ENCODE measurements around the gene S1PR4. TPM values are rescaled to one million over a fixed set of nuclear protein-coding genes. Genes with fewer than 3 reads are reported as not detected.
"Not testable (repeated sequence)": the region's sequence is repeated elsewhere in the genome, so short reads cannot be mapped to it uniquely, and the experiment has no call there.

S1PR4 gene
- polyA plus RNA-seq, 6 donors from 2014 or later, result 307 to 524 (median 405) TPM

GRCh38 chr19:3157096-3157845, 21.3 kb upstream of the S1PR4 start:
- Mint-ChIP-seq H3K4me3 (peak overlapping the region in 1 of 8 donors; percentile 42), H3K27me3 (no peaks in the 10 kb centered on the region), H3K9me3 (peaks cover 0 to 4% (median 0%) of the 10 kb centered on the region in 7 donors), H3K36me3 (no peaks in the 10 kb centered on the region), H3K27ac (peak overlapping the region in 2 of 6 donors; percentile 40 to 53), H3K4me1 (peaks cover 0 to 3% (median 3%) of the 10 kb centered on the region in 3 donors)
- DNase-seq (no peak), ATAC-seq (ENCODE audit: low read depth in 2 of 2) (no peak)

DNA sequence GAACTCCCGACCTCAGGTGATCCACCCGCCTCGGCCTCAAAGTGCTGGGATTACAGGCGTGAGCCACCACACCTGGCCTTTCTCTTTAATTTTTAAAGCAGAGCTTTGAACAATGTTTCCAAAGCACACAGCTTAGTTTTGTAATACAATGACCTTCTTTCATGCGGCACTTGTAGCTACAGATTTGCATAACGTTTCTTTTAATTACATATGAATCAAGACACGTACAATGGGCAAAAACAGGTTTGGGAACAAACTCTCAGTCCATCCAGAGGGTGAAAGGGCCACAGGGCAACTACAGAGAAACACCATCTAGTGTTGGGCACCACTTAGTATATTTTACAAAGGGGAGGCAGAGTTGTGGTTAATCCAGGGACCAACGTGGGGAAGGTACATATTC, 19.0 kb upstream of the S1PR4 start:
- Mint-ChIP-seq H3K27me3 (no peaks in the 10 kb centered on the region), H3K27ac (no peak overlapping the region), H3K4me3 (no peak overlapping the region), H3K36me3 (no peaks in the 10 kb centered on the region), H3K4me1 (peaks cover 3 to 13% (median 9%) of the 10 kb centered on the region in 3 donors), H3K9me3 (peaks cover 0 to 4% (median 0%) of the 10 kb centered on the region in 7 donors)
- ATAC-seq (ENCODE audit: low read depth in 2 of 2) (no peak), DNase-seq (no peak)

GRCh38 chr19:3160219-3160618, 18.4 kb upstream of the S1PR4 start:
- peak overlapping the region in 1 of 6 donors; percentile 1 for H3K27ac Mint-ChIP-seq

GRCh38 chr19:3161453-3161852, 17.1 kb upstream of the S1PR4 start:
- no peaks in the 10 kb centered on the region for H3K36me3 Mint-ChIP-seq
- H3K4me3 Mint-ChIP-seq, result no peak overlapping the region
- H3K4me1 Mint-ChIP-seq, result peaks cover 6 to 28% (median 18%) of the 10 kb centered on the region in 3 donors
- DNase-seq, result no peak
- no peak overlapping the region for H3K27ac Mint-ChIP-seq
- no peak for ATAC-seq (ENCODE audit: low read depth in 2 of 2)
- peaks cover 0 to 8% (median 4%) of the 10 kb centered on the region in 7 donors for H3K9me3 Mint-ChIP-seq
- H3K27me3 Mint-ChIP-seq, result no peaks in the 10 kb centered on the region

More at GRCh38 chr19:3160219-3160618, 18.4 kb upstream of the S1PR4 start:
- Mint-ChIP-seq H3K4me1 (peaks cover 4 to 18% (median 12%) of the 10 kb centered on the region in 3 donors), H3K27me3 (no peaks in the 10 kb centered on the region), H3K9me3 (peaks cover 0 to 4% (median 0%) of the 10 kb centered on the region in 7 donors), H3K4me3 (peak overlapping the region in 1 of 8 donors; percentile 62), H3K36me3 (no peaks in the 10 kb centered on the region)
- DNase-seq (no peak), ATAC-seq (ENCODE audit: low read depth in 2 of 2) (no peak)

GRCh38 chr19:3162418-3163229, 15.9 kb upstream of the S1PR4 start:
- Mint-ChIP-seq H3K4me1 (peaks cover 6 to 25% (median 18%) of the 10 kb centered on the region in 3 donors), H3K27me3 (no peaks in the 10 kb centered on the region), H3K4me3 (no peak overlapping the region), H3K9me3 (peaks cover 0 to 8% (median 4%) of the 10 kb centered on the region in 7 donors), H3K27ac (no peak overlapping the region), H3K36me3 (no peaks in the 10 kb centered on the region)
- DNase-seq, result no peak
- no peak for ATAC-seq (ENCODE audit: low read depth in 2 of 2)

- Mint-ChIP-seq H3K4me1 (peaks cover 10 to 25% (median 24%) of the 10 kb centered on the region in 3 donors), H3K36me3 (no peaks in the 10 kb centered on the region), H3K27ac (peak overlapping the region in 2 of 6 donors; percentile 63 to 80), H3K4me3 (peak overlapping the region in 3 of 8 donors; percentile 24 to 59 (median 30)), H3K27me3 (no peaks in the 10 kb centered on the region), H3K9me3 (peaks cover 0 to 8% (median 4%) of the 10 kb centered on the region in 7 donors)
- ATAC-seq (ENCODE audit: low read depth in 2 of 2), result peak; percentile 87 to 93
- peak; percentile 70 for DNase-seq
Measured at GRCh38 chr19:3163230-3163886, 15.2 kb upstream of the S1PR4 start.

GRCh38 chr19:3163943-3164342, 14.6 kb upstream of the S1PR4 start:
- Mint-ChIP-seq H3K4me3 (peak overlapping the region in 1 of 8 donors; percentile 16), H3K36me3 (no peaks in the 10 kb centered on the region), H3K27ac (no peak overlapping the region), H3K4me1 (peaks cover 10 to 26% (median 24%) of the 10 kb centered on the region in 3 donors), H3K9me3 (peaks cover 0 to 8% (median 4%) of the 10 kb centered on the region in 7 donors), H3K27me3 (no peaks in the 10 kb centered on the region)
- ATAC-seq (ENCODE audit: low read depth in 2 of 2) (no peak), DNase-seq (no peak)

GRCh38 chr19:3167533-3168272, 10.9 kb upstream of the S1PR4 start:
- H3K9me3 Mint-ChIP-seq, result peaks cover 0 to 10% (median 3%) of the 10 kb centered on the region in 7 donors
- DNase-seq (no peak), ATAC-seq (ENCODE audit: low read depth in 2 of 2) (no peak)
- peak overlapping the region in 2 of 8 donors; percentile 20 to 65 for H3K4me3 Mint-ChIP-seq
- H3K4me1 Mint-ChIP-seq, result peaks cover 25 to 59% (median 56%) of the 10 kb centered on the region in 3 donors
- no peaks in the 10 kb centered on the region for H3K36me3 Mint-ChIP-seq
- peak overlapping the region in 2 of 6 donors; percentile 27 to 55 for H3K27ac Mint-ChIP-seq
- no peaks in the 10 kb centered on the region for H3K27me3 Mint-ChIP-seq

GRCh38 chr19:3171894-3172672, 6.5 kb upstream of the S1PR4 start:
- peak; percentile 84 to 86 for ATAC-seq (ENCODE audit: low read depth in 2 of 2)
- Mint-ChIP-seq H3K4me1 (peaks cover 27 to 54% (median 51%) of the 10 kb centered on the region in 3 donors), H3K27ac (peak overlapping the region; percentile 88 to 99 (median 97)), H3K27me3 (no peaks in the 10 kb centered on the region), H3K9me3 (peaks cover 0 to 14% (median 6%) of the 10 kb centered on the region in 7 donors), H3K4me3 (peak overlapping the region; percentile 43 to 84 (median 63)), H3K36me3 (no peaks in the 10 kb centered on the region)
- no peak for DNase-seq

DNA sequence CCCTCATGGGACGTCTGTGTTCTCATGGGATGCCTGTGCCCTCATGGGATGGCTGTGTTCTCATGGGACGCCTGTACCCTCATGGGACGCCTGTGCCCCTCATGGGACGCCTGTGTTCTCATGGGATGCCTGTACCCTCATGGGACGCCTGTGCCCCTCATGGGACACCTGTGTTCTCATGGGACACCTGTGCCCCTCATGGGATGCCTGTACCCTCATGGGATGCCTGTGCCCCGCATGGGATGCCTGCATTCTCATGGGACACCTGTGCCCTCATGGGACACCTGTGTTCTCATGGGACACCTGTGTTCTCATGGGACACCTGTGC, 5.9 kb upstream of the S1PR4 start:
- H3K27ac Mint-ChIP-seq, result peak overlapping the region; percentile 88 to 99 (median 97)
- H3K27me3 Mint-ChIP-seq; ATAC-seq (ENCODE audit: low read depth in 2 of 2); H3K36me3 Mint-ChIP-seq: not testable (repeated sequence)
- DNase-seq, result peak; percentile 84
- peaks cover 29 to 57% (median 52%) of the 10 kb centered on the region in 3 donors for H3K4me1 Mint-ChIP-seq
- peaks cover 0 to 15% (median 6%) of the 10 kb centered on the region in 7 donors for H3K9me3 Mint-ChIP-seq
- H3K4me3 Mint-ChIP-seq, result peak overlapping the region in 7 of 8 donors; percentile 43 to 84 (median 73)

DNA sequence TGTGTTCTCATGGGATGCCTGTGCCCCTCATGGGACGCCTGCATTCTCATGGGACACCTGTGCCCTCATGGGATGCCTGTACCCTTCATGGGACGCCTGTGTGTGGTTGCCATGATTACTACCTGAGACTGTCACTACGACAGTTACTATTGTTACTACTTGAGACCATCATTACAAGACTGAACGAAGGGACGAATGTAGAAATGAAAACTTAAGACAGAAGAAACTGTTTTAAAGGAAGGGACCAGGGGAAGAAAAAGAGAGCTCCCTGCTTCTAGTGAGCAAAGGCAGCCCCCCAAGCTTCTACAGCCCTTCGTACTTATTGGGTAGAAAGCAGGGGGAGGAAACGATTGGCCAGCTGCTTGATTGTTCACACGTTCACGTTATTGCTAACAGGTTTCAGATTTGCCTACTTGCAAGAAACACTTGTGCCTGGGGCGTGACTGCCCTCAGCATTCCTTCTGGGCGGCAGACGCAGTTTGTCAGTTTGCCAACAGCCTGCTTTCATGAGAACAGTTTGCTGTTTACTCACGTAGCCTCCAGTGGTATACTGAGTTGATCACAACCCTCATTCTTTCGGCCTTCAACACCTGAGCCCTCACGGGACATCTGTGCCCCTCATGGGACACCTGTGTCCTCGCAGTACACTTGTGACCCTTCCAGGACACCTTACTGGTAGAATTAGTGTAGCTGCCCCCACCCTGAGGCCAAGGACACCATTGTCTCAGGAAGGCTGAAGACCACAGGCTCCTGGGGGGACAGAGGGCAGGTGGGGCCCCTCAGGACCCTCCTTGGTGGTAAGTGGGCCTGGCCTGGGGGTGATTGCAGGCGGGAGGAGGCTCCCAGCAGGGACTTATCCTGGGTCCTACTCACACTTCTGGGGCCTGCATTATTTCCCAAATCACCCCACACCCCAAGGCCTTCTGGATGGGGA, 2.5 kb upstream of the S1PR4 start:
- peak overlapping the region; percentile 91 to 99 (median 98) for H3K27ac Mint-ChIP-seq
- peaks cover 29 to 48% (median 45%) of the 10 kb centered on the region in 3 donors for H3K4me1 Mint-ChIP-seq
- H3K36me3 Mint-ChIP-seq, result peaks cover 0 to 8% of the 10 kb centered on the region in 2 donors
- ATAC-seq (ENCODE audit: low read depth in 2 of 2) (peak in 1 of 2 donors; percentile 7), DNase-seq (peak; percentile 59)
- no peaks in the 10 kb centered on the region for H3K27me3 Mint-ChIP-seq
- peaks cover 0 to 18% (median 6%) of the 10 kb centered on the region in 7 donors for H3K9me3 Mint-ChIP-seq
- H3K4me3 Mint-ChIP-seq, result peak overlapping the region; percentile 35 to 87 (median 69)
